Breast epithelium (tissue), 3 donors: ENCODE data around the gene MYLIP.

ENCODE experiments used
- CTCF ChIP-seq, 3 donors: fragments of 450-650 bp; IDR thresholded peaks; one replicate each; pipeline ENCODE4 v1.5.1; 2016 to 2017; ENCODE audit warnings: antibody characterized with exemption in 3 of 3, mild to moderate bottlenecking in 3 of 3, moderate library complexity in 3 of 3
- POLR2A ChIP-seq: fragments of 450-650 bp; IDR thresholded peaks from one replicate; pipeline ENCODE4 v1.6.1; 2016; ENCODE audit warnings: antibody characterized with exemption, mild to moderate bottlenecking, moderate library complexity
- POLR2AphosphoS5 ChIP-seq, 3 donors: sonication (generic); formaldehyde crosslinking; IDR thresholded peaks; one replicate each; pipeline ENCODE4 v1.6.1; 2017; ENCODE audit warnings: antibody characterized with exemption in 3 of 3

DNA sequence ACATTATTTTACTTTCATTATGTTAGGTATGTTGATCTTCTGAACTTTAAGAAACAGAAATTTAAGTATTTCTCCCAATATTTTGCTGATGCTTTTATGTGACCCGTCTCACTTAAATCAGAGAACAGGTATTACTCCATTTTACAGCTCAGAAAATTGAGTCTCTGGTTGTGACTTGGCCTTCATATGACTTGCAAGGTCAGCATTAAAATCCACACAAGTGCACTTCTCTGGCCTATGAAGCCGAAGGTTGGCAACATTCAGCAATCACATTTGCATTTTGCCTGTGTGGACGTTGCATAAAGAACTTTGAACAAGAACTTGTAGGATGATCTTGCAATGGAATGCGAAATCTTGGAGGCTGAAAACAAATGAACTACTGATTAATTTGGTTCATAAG lies 10.1 kb upstream of the MYLIP start:
- TF ChIP-seq CTCF (IDR thresholded peaks at IDR 0.05) (no peak), POLR2A (no peak), POLR2AphosphoS5 (IDR thresholded peaks at IDR 0.05) (no peak)
